H1 (cell line): ENCODE measurements around the gene FOXN3. TPM values are rescaled to one million over a fixed set of nuclear protein-coding genes. Genes with fewer than 3 reads are reported as not detected.
A peak's percentile ranks its signal among the peaks of the same experiment; 100 is the strongest.

Experiments
- CTCF ChIA-PET: fragments of 300-600 bp; sonication (Branson Sonifier 250); formaldehyde crosslinking; loops from one replicate; lab custom pipeline; 2021; ENCODE audit not compliant: partially characterized antibody; lab: Charles Lee
- POLR2A ChIA-PET: fragments of 300-600 bp; sonication (Branson Sonifier 250); formaldehyde crosslinking; loops from one replicate; lab custom pipeline; 2021; ENCODE audit warnings: inconsistent platforms; ENCODE audit not compliant: partially characterized antibody; lab: Charles Lee
- DNase-seq, 2 experiments: peaks; one replicate each; pipeline versions ENCODE4 v3.0.0 to v3.0.0-alpha.2; 2010 to 2022; ENCODE audit warnings: low spot score in 2 of 2, low read depth in 1 of 2, mixed read lengths in 1 of 2
- FAIRE-seq: peaks from 2 replicates; lab custom pipeline; 2011; peaks lifted over from hg19 to GRCh38; lab: Jason Lieb, UNC
- H2AFZ ChIP-seq: 2 replicates; pipeline ENCODE4 v1.8.1; 2012; ENCODE audit warnings: low read length, inconsistent platforms
- H2AK5ac ChIP-seq: 2 replicates; pipeline ENCODE4 v1.6.1; 2013; ENCODE audit warnings: low read depth, low read length
- H2BK120ac ChIP-seq: replicated peaks from 2 replicates; pipeline ENCODE3; 2013; ENCODE audit warnings: low read depth, low read length, inconsistent platforms
- H2BK12ac ChIP-seq: 2 replicates; pipeline ENCODE4 v1.6.1; 2013; ENCODE audit warnings: low read depth, low read length
- H2BK15ac ChIP-seq: 2 replicates; pipeline ENCODE4 v1.6.1; 2013; ENCODE audit warnings: low read length
- H2BK20ac ChIP-seq: 2 replicates; pipeline ENCODE4 v1.6.1; 2013; ENCODE audit warnings: low read length
- H2BK5ac ChIP-seq: 2 replicates; pipeline ENCODE4 v1.6.1; 2013; ENCODE audit warnings: low read depth, low read length
- H3K14ac ChIP-seq: 2 replicates; pipeline ENCODE4 v1.6.1; 2013; ENCODE audit warnings: inconsistent platforms; ENCODE audit not compliant: insufficient read length
- H3K18ac ChIP-seq: 2 replicates; pipeline ENCODE4 v1.6.1; 2013; ENCODE audit warnings: low read length; ENCODE audit errors: extremely low read depth
- H3K23ac ChIP-seq: 2 replicates; pipeline ENCODE4 v1.6.1; 2013; ENCODE audit warnings: inconsistent platforms; ENCODE audit not compliant: insufficient read length
- H3K23me2 ChIP-seq: 2 replicates; pipeline ENCODE4 v1.6.1; 2013; ENCODE audit warnings: low read depth, low read length
- H3K27ac ChIP-seq: 2 replicates; pipeline ENCODE4 v1.6.1; 2011; ENCODE audit warnings: low read depth, low read length, inconsistent platforms
- H3K27me3 ChIP-seq, 4 experiments: replicated peaks in 1 of 4; 1 replicate in 1 of 4; 2 replicates in 3 of 4; pipeline versions ENCODE4 v1.6.1 to v1.8.1; 2011 to 2013; ENCODE audit warnings: low read length in 3 of 4, mild to moderate bottlenecking in 3 of 4, inconsistent platforms in 2 of 4, mixed read lengths in 2 of 4, moderate library complexity in 1 of 4; ENCODE audit not compliant: control insufficient read depth in 3 of 4, insufficient read depth in 3 of 4; ENCODE audit errors: extremely low read depth in 1 of 4
- H3K36me3 ChIP-seq, 4 experiments: 2 replicates each; pipeline versions ENCODE4 v1.6.1 to v1.8.1; 2011 to 2013; ENCODE audit warnings: mild to moderate bottlenecking in 4 of 4, low read length in 3 of 4, moderate library complexity in 2 of 4, control low read depth in 1 of 4, inconsistent platforms in 1 of 4; ENCODE audit not compliant: insufficient read depth in 4 of 4, control insufficient read depth in 2 of 4
- H3K4ac ChIP-seq: replicated peaks from 2 replicates; pipeline ENCODE3; 2013; ENCODE audit warnings: low read length, low read depth, mixed read lengths, inconsistent platforms; ENCODE audit not compliant: insufficient read length
- H3K4me1 ChIP-seq, 4 experiments: replicated peaks in 1 of 4; 1 replicate in 1 of 4; 2 replicates in 3 of 4; pipeline versions ENCODE4 v1.6.1 to v1.8.1; 2011 to 2013; ENCODE audit warnings: low read length in 3 of 4, inconsistent platforms in 2 of 4, mixed read lengths in 1 of 4; ENCODE audit not compliant: insufficient read depth in 4 of 4, control insufficient read depth in 3 of 4
- H3K4me2 ChIP-seq, 2 experiments: 2 replicates each; pipeline versions ENCODE4 v1.6.1 to v1.8.1; 2011 to 2013; ENCODE audit warnings: low read depth in 2 of 2, low read length in 2 of 2, control low read depth in 1 of 2, inconsistent platforms in 1 of 2, mild to moderate bottlenecking in 1 of 2; ENCODE audit not compliant: insufficient read depth in 1 of 2
- H3K4me3 ChIP-seq, 4 experiments: fragments of 200-600, 300-600 bp in 1 of 4; sonication (generic), shearing (Covaris generic), sonication (Bioruptor Twin) in 1 of 4; 2 replicates each; pipeline versions ENCODE4 v1.5.1 to v1.8.1; 2011 to 2016; ENCODE audit warnings: low read length in 4 of 4, low read depth in 3 of 4, control low read depth in 2 of 4, inconsistent platforms in 2 of 4, mild to moderate bottlenecking in 2 of 4, mixed read lengths in 1 of 4, moderate library complexity in 1 of 4; ENCODE audit not compliant: insufficient read depth in 2 of 4; ENCODE audit errors: extremely low read depth in 1 of 4
- H3K56ac ChIP-seq: replicated peaks from 2 replicates; pipeline ENCODE3; 2013; ENCODE audit warnings: low read depth, mild to moderate bottlenecking, mixed read lengths, low read length, inconsistent platforms; ENCODE audit not compliant: insufficient read length
- H3K79me1 ChIP-seq: 2 replicates; pipeline ENCODE4 v1.6.1; 2013; ENCODE audit warnings: low read depth, low read length, control low read depth
- H3K79me2 ChIP-seq, 2 experiments: 2 replicates each; pipeline versions ENCODE4 v1.6.1 to v1.8.1; 2012 to 2013; ENCODE audit warnings: low read length in 2 of 2, mild to moderate bottlenecking in 2 of 2, inconsistent platforms in 1 of 2; ENCODE audit not compliant: insufficient read depth in 2 of 2, control insufficient read depth in 1 of 2
- H3K9ac ChIP-seq, 4 experiments: replicated peaks in 1 of 4; 1 replicate in 1 of 4; 2 replicates in 3 of 4; pipeline versions ENCODE4 v1.6.1 to v1.8.1; 2011 to 2013; ENCODE audit warnings: low read depth in 3 of 4, low read length in 3 of 4, control low read depth in 2 of 4, mild to moderate bottlenecking in 2 of 4, moderate library complexity in 2 of 4, inconsistent platforms in 1 of 4; ENCODE audit errors: extremely low read depth in 1 of 4
- H3K9me3 ChIP-seq, 2 experiments: 2 replicates each; pipeline versions ENCODE4 v1.6.1 to v1.8.1; 2012 to 2013; ENCODE audit warnings: mild to moderate bottlenecking in 2 of 2, moderate library complexity in 2 of 2, control low read depth in 1 of 2, inconsistent platforms in 1 of 2, low read depth in 1 of 2, low read length in 1 of 2, mixed read lengths in 1 of 2; ENCODE audit not compliant: insufficient read depth in 2 of 2
- H4K20me1 ChIP-seq, 2 experiments: replicated peaks in 1 of 2; 2 replicates each; pipeline versions ENCODE3 to v1.8.1; 2011 to 2013; ENCODE audit warnings: inconsistent platforms in 2 of 2, low read length in 2 of 2, mild to moderate bottlenecking in 1 of 2; ENCODE audit not compliant: insufficient read depth in 2 of 2, control insufficient read depth in 1 of 2
- H4K5ac ChIP-seq: 2 replicates; pipeline ENCODE4 v1.6.1; 2013; ENCODE audit warnings: low read length, low read depth, mixed read lengths, inconsistent platforms; ENCODE audit not compliant: insufficient read length
- H4K8ac ChIP-seq: 2 replicates; pipeline ENCODE4 v1.8.0; 2013; ENCODE audit warnings: mild to moderate bottlenecking, moderate library complexity, low read length, inconsistent platforms; ENCODE audit not compliant: insufficient read depth; ENCODE audit errors: extremely low read depth
- H4K91ac ChIP-seq: replicated peaks from 2 replicates; pipeline ENCODE3; 2013; ENCODE audit warnings: low read length, mixed read lengths, inconsistent platforms; ENCODE audit not compliant: insufficient read length
- BCL11A ChIP-seq, 2 experiments: IDR thresholded peaks; one replicate each; pipeline ENCODE4 v1.6.1; 2011; ENCODE audit warnings: low read depth in 2 of 2, low read length in 2 of 2, mild to moderate bottlenecking in 2 of 2
- E2F6 ChIP-seq: IDR thresholded peaks from 2 replicates; pipeline ENCODE4 v1.6.1; 2012; ENCODE audit warnings: inconsistent platforms
- JUND ChIP-seq: IDR thresholded peaks from 2 replicates; pipeline ENCODE4 v1.6.1; 2011; ENCODE audit warnings: mild to moderate bottlenecking, improper control_type of control experiment, low read length
- RBBP5 ChIP-seq: IDR thresholded peaks from 2 replicates; pipeline ENCODE4 v1.7.1; 2012; ENCODE audit warnings: low read depth, mild to moderate bottlenecking, inconsistent platforms, low read length, moderate library complexity, borderline replicate concordance
- WGBS, 2 experiments: shearing (Covaris generic) in 1 of 2; methylation state at CpG; one replicate each; pipeline versions ENCODE4 v1.1.6 to v1.1.7; 2013 to 2015; ENCODE audit warnings: low lambda C conversion rate in 2 of 2, mixed read lengths in 2 of 2, inconsistent platforms in 1 of 2, low coverage in 1 of 2, missing lambda C conversion rate in 1 of 2; ENCODE audit not compliant: insufficient replicate concordance in 2 of 2, insufficient coverage in 1 of 2, insufficient read length in 1 of 2; ENCODE audit errors: extremely low coverage in 1 of 2, missing lambda C conversion rate in 1 of 2; 5-methylcytosine and 5-hydroxymethylcytosine counted together
- polyA plus RNA-seq, 7 experiments: library from polyadenylated mRNA; depleted of rRNA in 3 of 7; stranded (reverse) in 5 of 7; unstranded in 2 of 7; fragments of >200 nt in 5 of 7; fragments of 200-250 nt in 2 of 7; gene quantifications; 1 replicate in 5 of 7; 2 replicates in 1 of 7; 4 replicates in 1 of 7; pipeline versions ENCODE4 v1.2.1 to v1.2.3, GENCODE V29; 2011 to 2013; ENCODE audit warnings: missing spikeins in 2 of 7, mixed read lengths in 2 of 7
- total RNA-seq: library from RNA; stranded (reverse); fragmentation: NEBNext Ultra II Directional; extraction: Animal tissue kit (Norgen Biotek cat#: 25700); gene quantifications from 2 replicates; pipeline ENCODE4 v1.2.1, GENCODE V29; 2021

Gene FOXN3
- total and polyA plus RNA-seq, 2 of the 8 experiments (the other 6 are each of a cell fraction or from before 2014, with no cell fraction given): 52.6 to 178 TPM

DNA sequence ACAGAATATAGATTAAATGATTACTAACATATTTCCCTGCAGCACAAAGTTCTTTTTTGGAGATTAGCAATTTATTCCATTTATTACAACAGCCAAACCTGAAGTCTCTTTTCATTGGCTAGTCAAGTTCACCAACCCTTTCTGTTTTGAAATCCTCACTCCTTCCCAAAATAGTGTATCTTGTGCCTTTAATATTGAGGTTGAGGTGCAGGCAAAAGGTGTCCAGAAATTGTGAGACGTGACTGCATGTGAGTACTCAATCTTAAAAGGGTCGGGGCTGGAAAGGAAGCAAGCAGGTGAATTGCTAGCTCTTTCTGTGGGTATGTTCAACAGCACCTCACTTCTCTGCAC, 11.1 kb upstream of the FOXN3 start:
- peak overlapping the region; percentile 14 for H2BK120ac ChIP-seq
- no peak for FAIRE-seq
- H3K79me2 ChIP-seq: peaks cover 0 to 70% of the 10 kb centered on the region in 2 experiments; a peak in 2 of 4 replicates
- no peak overlapping the region for H3K14ac ChIP-seq
- H3K9me3 ChIP-seq: no peaks in the 10 kb centered on the region
- ChIA-PET POLR2A (interaction anchor here (1.3 to 1.7 kb wide), 2 partner anchors 11 to 14 kb away, joined by 3 to 4 read pairs; no protein-coding TSS in a partner anchor), CTCF (interaction anchor here (1.9 kb wide), 1 partner anchor 10 kb away, joined by 4 read pairs; no protein-coding TSS in a partner anchor)
- no peaks in the 10 kb centered on the region for H4K20me1 ChIP-seq
- H3K27me3 ChIP-seq: no peaks in the 10 kb centered on the region
- peak overlapping the region; percentile 87; the same call in 1 of the 2 replicates for H2AK5ac ChIP-seq
- no peak overlapping the region for H4K8ac ChIP-seq
- no peak overlapping the region for H3K23ac ChIP-seq
- peak overlapping the region; percentile 97 for H4K91ac ChIP-seq
- 79% methylated on average over 2 of the region's 2 CpGs; no CpG with 5 or more reads in 1 of the 2 experiments for WGBS, 2 experiments
- peaks cover 3% of the 10 kb centered on the region for H3K79me1 ChIP-seq
- H2BK15ac ChIP-seq: no peak overlapping the region
- H3K4me1 ChIP-seq: peaks cover 6 to 20% (median 10%) of the 10 kb centered on the region in 4 experiments; a peak in 6 of 7 replicates
- H3K4ac ChIP-seq: peak overlapping the region; percentile 28
- peak overlapping the region; percentile 99 for H2BK5ac ChIP-seq
- H3K4me3 ChIP-seq: no peak overlapping the region
- H2BK20ac ChIP-seq: peak overlapping the region; percentile 16; the same call in 1 of the 2 replicates
- H3K4me2 ChIP-seq: no peak overlapping the region
- H3K18ac ChIP-seq: peak overlapping the region; percentile 71
- DNase-seq: no peak
- no peak overlapping the region for H3K9ac ChIP-seq
- H3K36me3 ChIP-seq: no peaks in the 10 kb centered on the region
- peak overlapping the region; percentile 48 for H3K27ac ChIP-seq
- H4K5ac ChIP-seq: peak overlapping the region; percentile 8
- H2AFZ ChIP-seq: no peak overlapping the region
- H3K23me2 ChIP-seq: no peaks in the 10 kb centered on the region
- H3K56ac ChIP-seq: peak overlapping the region; percentile 3
- H2BK12ac ChIP-seq: peak overlapping the region; percentile 82; the same call in 1 of the 2 replicates
- no peak for TF ChIP-seq JUND
- TF ChIP-seq BCL11A (IDR thresholded peaks at IDR 0.05; ENCODE audit: low read depth in 2 of 2, low read length in 2 of 2): no peak
- no peak for TF ChIP-seq RBBP5
- TF ChIP-seq E2F6: no peak
